Measurements from ENCODE around the gene NDUFAF3.

Gene NDUFAF3

GRCh38 chr3:49017971-49018706, 3.8 kb upstream of the NDUFAF3 start, which contains the start of gene DALRD3:
Gene DALRD3, minus strand, starts transcription at chr3:49018580. Its CDS starts 16 bp downstream, at chr3:49018564.
- DNase-seq (ENCODE audit: low spot score), result peak; percentile 79

- no peak for DNase-seq (ENCODE audit: low spot score)
Measured at GRCh38 chr3:49018707-49019006, 3.3 kb upstream of the NDUFAF3 start.

DNA sequence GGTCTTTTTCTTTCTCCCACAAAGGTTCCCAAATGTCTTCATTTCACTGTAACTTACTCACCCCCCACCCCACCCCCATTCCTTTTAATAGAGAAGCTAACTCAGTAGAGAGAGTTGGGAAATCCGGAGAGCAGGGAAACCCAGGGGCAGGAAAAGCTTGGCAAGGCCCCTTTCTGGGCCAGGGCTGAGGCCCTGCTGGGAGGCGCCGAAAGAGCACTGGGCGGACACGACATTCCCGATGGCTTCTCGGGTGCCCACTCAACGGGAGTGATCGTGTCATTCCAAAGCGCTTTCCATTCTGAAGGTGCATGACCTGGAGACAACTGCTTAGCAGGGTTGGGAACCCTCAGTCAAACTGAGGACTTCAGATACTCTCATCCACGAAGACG, 2.0 kb upstream of the NDUFAF3 start:
- no peak for DNase-seq (ENCODE audit: low spot score)

GRCh38 chr3:49020330-49021212, 1.4 kb upstream of the NDUFAF3 start:
- peak; percentile 42 for DNase-seq (ENCODE audit: low spot score)

GRCh38 chr3:49021213-49021812, 608 bp upstream of the NDUFAF3 start:
- DNase-seq (ENCODE audit: low spot score), result peak; percentile 98

- no peak for DNase-seq (ENCODE audit: low spot score)
Measured at GRCh38 chr3:49022688-49023171, 809 bp downstream of the NDUFAF3 start.

- no peak for DNase-seq (ENCODE audit: low spot score)
Measured at GRCh38 chr3:49023775-49024174, 1.9 kb downstream of the NDUFAF3 start.

DNA sequence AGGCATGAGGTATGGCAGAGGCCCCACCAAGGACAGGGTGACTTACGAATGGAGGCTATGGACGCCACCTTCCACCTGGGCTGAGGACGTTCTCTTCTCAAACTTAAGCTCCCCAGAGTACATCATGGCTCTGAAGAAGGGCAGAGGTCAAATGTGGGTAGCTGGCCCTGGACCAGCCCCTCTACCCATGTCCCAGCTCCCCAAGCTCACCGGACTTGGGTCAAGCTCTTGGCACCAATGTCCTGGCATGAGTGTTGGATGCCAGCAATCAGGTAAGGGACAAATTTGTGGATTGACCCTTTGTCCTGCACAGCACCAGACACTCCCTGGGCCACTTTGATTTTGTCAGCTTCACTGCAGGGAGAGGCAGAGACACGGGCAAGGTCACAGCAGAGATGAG, 2.5 kb downstream of the NDUFAF3 start:
- DNase-seq (ENCODE audit: low spot score), result no peak

DNA sequence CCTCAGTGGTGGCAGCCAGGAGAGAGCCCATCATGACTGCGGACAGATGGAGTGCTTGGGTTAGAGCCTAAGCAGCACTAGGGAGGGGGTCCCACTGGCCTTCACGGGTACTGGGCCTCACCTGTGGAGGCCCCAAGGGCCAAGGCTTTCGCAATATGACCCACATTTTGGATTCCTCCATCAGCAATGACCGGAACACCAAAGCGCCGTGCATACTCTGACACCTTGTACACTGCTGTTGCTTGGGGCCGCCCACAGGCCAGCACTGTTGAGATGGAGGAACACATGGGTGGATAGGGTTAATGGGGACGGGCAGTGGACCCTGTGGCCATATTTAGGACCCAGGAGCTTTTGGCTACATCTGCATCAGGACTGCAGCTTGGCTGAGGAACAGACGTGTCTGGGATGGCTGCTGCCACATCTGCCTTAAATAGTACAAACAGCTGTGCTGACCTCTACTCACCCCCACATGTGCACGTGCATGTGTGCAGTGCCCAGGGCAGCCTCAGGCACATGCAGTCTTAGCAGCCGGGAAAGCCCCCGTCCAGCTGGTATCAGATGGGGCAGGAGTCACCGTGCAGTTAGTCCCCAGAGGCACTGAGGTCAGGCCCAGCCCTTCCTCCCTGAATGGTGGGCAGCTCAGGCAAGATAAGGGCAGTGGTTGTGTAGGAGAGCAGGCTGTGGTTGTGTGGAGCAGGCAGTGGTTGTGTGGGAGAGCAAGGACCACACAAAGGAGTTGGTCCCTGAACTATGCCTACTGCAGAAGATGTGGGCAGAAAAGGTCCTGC, 3.3 kb downstream of the NDUFAF3 start:
- DNase-seq (ENCODE audit: low spot score), result no peak

- DNase-seq (ENCODE audit: low spot score), result no peak
Measured at GRCh38 chr3:49025793-49026520, 4.0 kb downstream of the NDUFAF3 start.

DNA sequence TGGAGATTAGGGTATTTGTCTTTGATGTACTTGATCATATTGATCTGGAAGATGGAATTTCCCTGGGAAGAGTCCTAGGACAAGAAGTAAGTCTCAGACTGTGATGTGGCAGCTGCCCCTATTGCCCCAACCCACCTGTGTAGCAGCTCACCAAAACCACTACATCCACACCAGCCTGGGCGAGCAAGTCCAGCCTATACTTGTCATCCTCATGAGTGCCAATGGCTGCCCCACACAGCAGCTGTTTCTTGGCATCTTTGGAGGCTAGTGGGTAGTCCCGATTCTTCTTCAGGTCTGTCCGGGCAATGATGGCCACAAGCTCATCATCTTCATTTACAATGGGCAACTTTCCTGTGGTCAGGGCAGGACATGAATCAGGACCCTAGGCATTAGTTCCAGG, 4.6 kb downstream of the NDUFAF3 start:
- DNase-seq (ENCODE audit: low spot score), result no peak

DNA sequence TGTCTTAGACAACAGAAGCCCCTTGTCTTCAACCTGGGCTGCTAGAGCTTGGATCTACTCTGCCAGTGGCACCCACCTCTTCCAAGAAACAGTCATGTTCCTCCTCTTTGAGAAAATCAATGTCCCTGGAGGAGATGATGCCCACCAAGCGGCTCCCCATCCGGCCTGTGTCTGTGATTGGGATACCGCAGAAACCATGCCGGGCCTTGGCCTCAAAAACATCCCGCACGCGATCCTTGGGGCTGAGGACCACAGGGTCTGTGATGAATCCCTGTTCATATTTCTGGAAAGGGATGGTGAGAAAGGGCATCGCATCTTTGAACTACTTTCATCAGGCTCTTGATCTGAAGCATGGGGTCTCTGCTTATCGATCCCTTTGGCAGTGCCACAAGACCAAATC, 5.7 kb downstream of the NDUFAF3 start:
- DNase-seq (ENCODE audit: low spot score), result no peak

- no peak for DNase-seq (ENCODE audit: low spot score)
Measured at GRCh38 chr3:49028298-49028672, 6.4 kb downstream of the NDUFAF3 start.

GRCh38 chr3:49028673-49029562, 7.0 kb downstream of the NDUFAF3 start, which contains the start of gene IMPDH2:
Gene IMPDH2, minus strand, starts transcription at chr3:49029398. Its CDS starts 48 bp downstream, at chr3:49029350.
- DNase-seq (ENCODE audit: low spot score), result peak; percentile 96

- no peak for DNase-seq (ENCODE audit: low spot score)
Measured at GRCh38 chr3:49029563-49029884, 7.6 kb downstream of the NDUFAF3 start.

GRCh38 chr3:49030321-49030720, 8.4 kb downstream of the NDUFAF3 start:
- no peak for DNase-seq (ENCODE audit: low spot score)

GRCh38 chr3:49032646-49033304, 10.9 kb downstream of the NDUFAF3 start:
- no peak for DNase-seq (ENCODE audit: low spot score)

GRCh38 chr3:49034650-49035049, 12.7 kb downstream of the NDUFAF3 start:
- DNase-seq (ENCODE audit: low spot score), result no peak

DNA sequence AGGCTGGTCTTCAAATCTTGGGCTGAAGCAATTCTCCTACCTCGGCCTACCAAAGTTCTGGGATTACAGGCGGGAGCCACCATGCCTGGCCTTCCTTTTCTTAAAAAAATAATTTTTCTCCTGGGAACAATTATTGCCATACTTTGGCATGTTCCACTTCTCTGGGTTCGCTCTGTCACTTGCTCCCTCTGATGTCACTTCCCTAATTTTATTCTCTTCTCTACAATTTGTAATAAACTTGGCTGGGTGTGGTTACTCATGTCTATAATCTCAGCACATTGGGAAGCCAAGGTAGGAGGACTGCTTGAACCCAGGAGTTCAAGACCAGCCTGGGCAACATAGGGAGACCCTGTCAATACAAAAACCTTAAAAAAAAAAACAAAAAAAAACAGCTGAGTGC, 13.4 kb downstream of the NDUFAF3 start:
- DNase-seq (ENCODE audit: low spot score), result no peak

GRCh38 chr3:49053543-49053942, 31.6 kb downstream of the NDUFAF3 start:
- DNase-seq (ENCODE audit: low spot score), result no peak
